Activated gamma-delta T cell treated with Interleukin-2 at 50 U/mL for 16 hours (primary cell): Measurements from ENCODE around the gene TRMT10B.
"Not testable (repeated sequence)": the region's sequence is repeated elsewhere in the genome, so short reads cannot be mapped to it uniquely, and the experiment has no call there.

ENCODE experiments used
- DNase-seq: peaks from one replicate; pipeline ENCODE4 v3.0.0-alpha.2; 2020

The TRMT10B gene

GRCh38 chr9:37751704-37752103 lies 1.9 kb upstream of the TRMT10B start:
- not testable (repeated sequence) for DNase-seq

GRCh38 chr9:37752112-37752511 lies 1.5 kb upstream of the TRMT10B start:
- not testable (repeated sequence) for DNase-seq

- no peak for DNase-seq
These were observed 740 bp upstream of the TRMT10B start for GRCh38 chr9:37752642-37753488.

GRCh38 chr9:37758747-37759146 lies 5.1 kb downstream of the TRMT10B start:
- DNase-seq: no peak

GRCh38 chr9:37760416-37761161 lies 7.0 kb downstream of the TRMT10B start:
- no peak for DNase-seq

- DNase-seq: no peak
These were observed 7.9 kb downstream of the TRMT10B start for GRCh38 chr9:37761511-37761910.

- not testable (repeated sequence) for DNase-seq
These were observed 11.7 kb downstream of the TRMT10B start for GRCh38 chr9:37765263-37765662.

- DNase-seq: no peak
These were observed 15.7 kb downstream of the TRMT10B start for GRCh38 chr9:37769306-37769705.

GRCh38 chr9:37769995-37770394 lies 16.4 kb downstream of the TRMT10B start:
- no peak for DNase-seq

- DNase-seq: no peak
These were observed 21.8 kb downstream of the TRMT10B start for GRCh38 chr9:37775216-37775919.

GRCh38 chr9:37776328-37776727 lies 22.7 kb downstream of the TRMT10B start:
- no peak for DNase-seq

GRCh38 chr9:37778534-37778933 lies 24.9 kb downstream of the TRMT10B start:
- DNase-seq: no peak

- DNase-seq: no peak
These were observed 30.6 kb downstream of the TRMT10B start for GRCh38 chr9:37784291-37784615.

GRCh38 chr9:37784616-37785483 lies 31.2 kb downstream of the TRMT10B start, which contains the start of gene EXOSC3:
Gene EXOSC3 (minus strand): TSS chr9:37785064. CDS start chr9:37785044, 20 bp downstream.
- peak; percentile 83 for DNase-seq

- DNase-seq: no peak
These were observed 33.5 kb downstream of the TRMT10B start for GRCh38 chr9:37787059-37787458.

- no peak for DNase-seq
These were observed 34.7 kb downstream of the TRMT10B start for GRCh38 chr9:37788332-37788731.

- no peak for DNase-seq
These were observed 36.5 kb downstream of the TRMT10B start for GRCh38 chr9:37790096-37790495.

GRCh38 chr9:37792122-37792521 lies 38.5 kb downstream of the TRMT10B start:
- DNase-seq: no peak

- no peak for DNase-seq
These were observed 42.6 kb downstream of the TRMT10B start for GRCh38 chr9:37796232-37796631.

- no peak for DNase-seq
These were observed 45.1 kb downstream of the TRMT10B start for GRCh38 chr9:37798677-37799076.

- peak; percentile 86 for DNase-seq
These were observed 47.2 kb downstream of the TRMT10B start, which contains the start of gene DCAF10 for GRCh38 chr9:37800631-37801286. Gene DCAF10 (plus strand): TSS chr9:37800797. CDS start chr9:37800867, 70 bp downstream.
